ENCODE results near the gene NDUFA8.

DNA sequence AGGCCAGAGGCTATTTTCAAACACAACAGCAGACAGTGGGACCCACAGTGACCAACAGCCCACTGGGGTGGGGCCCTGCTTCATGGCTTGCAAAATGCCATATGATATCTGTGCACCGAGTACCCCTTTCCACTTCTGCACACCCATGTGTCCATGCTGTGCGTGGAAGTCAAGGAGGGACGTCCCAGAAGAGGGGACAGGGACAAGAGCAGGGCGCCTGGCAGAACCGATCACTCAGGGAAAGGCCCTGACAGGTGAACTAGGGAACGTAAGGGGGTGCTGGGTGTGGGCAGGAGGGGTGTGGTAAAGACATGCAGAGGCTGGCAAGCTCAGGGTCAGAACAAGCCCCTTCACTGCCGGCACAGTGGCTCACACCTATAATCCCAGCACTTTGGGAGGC lies 58.8 kb downstream of the NDUFA8 start:
- TF ChIP-seq, protein P1, sequence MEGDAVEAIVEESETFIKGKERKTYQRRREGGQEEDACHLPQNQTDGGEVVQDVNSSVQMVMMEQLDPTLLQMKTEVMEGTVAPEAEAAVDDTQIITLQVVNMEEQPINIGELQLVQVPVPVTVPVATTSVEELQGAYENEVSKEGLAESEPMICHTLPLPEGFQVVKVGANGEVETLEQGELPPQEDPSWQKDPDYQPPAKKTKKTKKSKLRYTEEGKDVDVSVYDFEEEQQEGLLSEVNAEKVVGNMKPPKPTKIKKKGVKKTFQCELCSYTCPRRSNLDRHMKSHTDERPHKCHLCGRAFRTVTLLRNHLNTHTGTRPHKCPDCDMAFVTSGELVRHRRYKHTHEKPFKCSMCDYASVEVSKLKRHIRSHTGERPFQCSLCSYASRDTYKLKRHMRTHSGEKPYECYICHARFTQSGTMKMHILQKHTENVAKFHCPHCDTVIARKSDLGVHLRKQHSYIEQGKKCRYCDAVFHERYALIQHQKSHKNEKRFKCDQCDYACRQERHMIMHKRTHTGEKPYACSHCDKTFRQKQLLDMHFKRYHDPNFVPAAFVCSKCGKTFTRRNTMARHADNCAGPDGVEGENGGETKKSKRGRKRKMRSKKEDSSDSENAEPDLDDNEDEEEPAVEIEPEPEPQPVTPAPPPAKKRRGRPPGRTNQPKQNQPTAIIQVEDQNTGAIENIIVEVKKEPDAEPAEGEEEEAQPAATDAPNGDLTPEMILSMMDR (IDR thresholded peaks at IDR 0.05) = no peak
- TF ChIP-seq POLR2A (IDR thresholded peaks at IDR 0.05) = no peak
- no peak for TF ChIP-seq POLR2AphosphoS5 (IDR thresholded peaks at IDR 0.05)
